Ovary (tissue), 3 donors: Measurements from ENCODE around the gene DCUN1D1.

Experiments used
- POLR2A ChIP-seq: fragments of 450-650 bp; IDR thresholded peaks from one replicate; pipeline ENCODE4 v1.6.1; 2017; ENCODE audit warnings: antibody characterized with exemption, mild to moderate bottlenecking, moderate library complexity
- TF ChIP-seq, protein P1 (sequence below), 3 donors: fragments of 450-650 bp in 2 of 3; fragments of 200-600 bp in 1 of 3; IDR thresholded peaks; one replicate each; pipeline versions ENCODE4 v1.5.1 to v1.8.0; 2016 to 2022; ENCODE audit warnings: antibody characterized with exemption in 3 of 3, mild to moderate bottlenecking in 1 of 3
- donor health status: DM: no; HTN: no; CAD: no.

DNA sequence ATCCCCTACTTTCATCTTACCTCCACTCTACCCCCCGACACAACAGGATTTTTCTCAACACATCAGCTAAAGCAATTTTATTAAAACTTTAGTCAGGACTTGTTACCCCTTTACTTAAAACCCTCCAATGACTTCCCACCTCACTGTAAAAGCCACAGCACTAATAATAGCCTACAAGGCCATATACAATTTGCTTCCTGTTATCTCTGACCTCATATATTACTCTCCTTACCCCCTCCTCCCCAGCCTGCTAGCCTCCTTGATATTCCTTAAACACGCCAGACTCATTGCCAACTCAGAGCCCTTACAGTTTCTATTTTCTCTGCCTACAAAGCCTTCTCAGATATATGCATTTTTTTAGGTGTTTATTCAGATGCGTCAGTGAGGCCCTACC is 54.4 kb downstream of the DCUN1D1 start:
- TF ChIP-seq, protein P1, sequence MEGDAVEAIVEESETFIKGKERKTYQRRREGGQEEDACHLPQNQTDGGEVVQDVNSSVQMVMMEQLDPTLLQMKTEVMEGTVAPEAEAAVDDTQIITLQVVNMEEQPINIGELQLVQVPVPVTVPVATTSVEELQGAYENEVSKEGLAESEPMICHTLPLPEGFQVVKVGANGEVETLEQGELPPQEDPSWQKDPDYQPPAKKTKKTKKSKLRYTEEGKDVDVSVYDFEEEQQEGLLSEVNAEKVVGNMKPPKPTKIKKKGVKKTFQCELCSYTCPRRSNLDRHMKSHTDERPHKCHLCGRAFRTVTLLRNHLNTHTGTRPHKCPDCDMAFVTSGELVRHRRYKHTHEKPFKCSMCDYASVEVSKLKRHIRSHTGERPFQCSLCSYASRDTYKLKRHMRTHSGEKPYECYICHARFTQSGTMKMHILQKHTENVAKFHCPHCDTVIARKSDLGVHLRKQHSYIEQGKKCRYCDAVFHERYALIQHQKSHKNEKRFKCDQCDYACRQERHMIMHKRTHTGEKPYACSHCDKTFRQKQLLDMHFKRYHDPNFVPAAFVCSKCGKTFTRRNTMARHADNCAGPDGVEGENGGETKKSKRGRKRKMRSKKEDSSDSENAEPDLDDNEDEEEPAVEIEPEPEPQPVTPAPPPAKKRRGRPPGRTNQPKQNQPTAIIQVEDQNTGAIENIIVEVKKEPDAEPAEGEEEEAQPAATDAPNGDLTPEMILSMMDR (IDR thresholded peaks at IDR 0.05), result no peak
- TF ChIP-seq POLR2A, result no peak
